ENCODE data around the gene POLR3G.

Gene POLR3G

DNA sequence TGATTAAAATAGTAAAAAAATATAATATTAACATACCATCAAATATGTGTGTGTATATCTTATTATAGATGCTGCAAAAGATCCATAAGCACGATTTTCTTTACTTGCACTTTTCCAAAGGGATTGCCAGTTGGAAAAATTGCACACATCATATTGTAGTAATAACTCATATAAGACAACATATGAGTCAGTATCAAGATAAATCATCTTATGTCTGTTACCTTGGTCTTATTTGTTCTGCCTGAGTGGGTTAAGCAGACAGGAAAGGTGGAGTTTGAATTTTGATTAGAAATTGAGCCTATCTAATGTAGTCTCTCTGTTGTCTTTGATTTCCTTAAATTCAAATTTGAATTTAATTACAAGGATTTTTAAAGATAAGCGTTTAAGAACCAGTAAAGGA lies 30.1 kb downstream of the POLR3G start:
- no peak for DNase-seq

GRCh38 chr5:90506221-90506620 lies 31.6 kb downstream of the POLR3G start:
- DNase-seq = no peak

GRCh38 chr5:90510438-90510837 lies 35.8 kb downstream of the POLR3G start:
- DNase-seq = no peak

DNA sequence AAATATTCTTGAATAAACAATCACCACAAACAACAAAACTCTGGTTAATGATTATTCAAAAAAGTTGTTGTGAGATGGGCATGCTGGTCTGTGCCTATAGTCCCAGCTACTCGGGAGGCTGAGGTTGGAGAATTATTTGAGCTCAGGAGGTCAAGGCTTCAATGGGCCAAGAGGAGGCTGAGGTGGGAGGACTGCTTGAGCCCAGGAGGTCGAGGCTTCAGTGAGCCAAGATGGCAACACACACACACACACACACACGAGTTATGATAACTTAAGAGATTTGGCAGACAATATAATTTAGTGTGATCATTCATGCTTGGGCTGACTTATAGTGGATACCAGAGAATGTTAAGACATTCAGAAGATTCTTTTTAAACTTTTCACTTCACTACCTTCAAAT lies 39.9 kb downstream of the POLR3G start:
- no peak for DNase-seq

- no peak for DNase-seq
These were observed 44.0 kb downstream of the POLR3G start for GRCh38 chr5:90518661-90519060.

DNA sequence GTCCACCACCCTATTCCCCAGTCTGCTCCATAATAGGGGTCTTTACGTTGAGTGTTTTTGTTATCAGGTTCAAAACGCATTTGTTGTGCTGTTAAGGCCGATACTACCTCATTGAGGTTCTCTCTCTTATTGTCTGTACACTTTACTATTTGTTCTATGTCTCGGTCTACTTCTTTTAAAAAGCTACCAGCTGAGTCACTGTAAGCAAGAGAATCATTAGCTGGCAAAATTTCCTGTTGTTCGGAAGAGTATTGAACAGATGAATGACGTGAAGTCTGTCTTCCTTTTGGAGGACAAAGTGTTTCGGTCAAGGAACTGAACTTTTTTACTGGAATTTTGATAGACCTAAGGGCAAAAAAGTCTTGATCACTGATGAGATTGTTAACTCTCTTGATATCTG lies 44.4 kb downstream of the POLR3G start:
- DNase-seq = no peak

- DNase-seq = peak; percentile 19
These were observed 54.0 kb downstream of the POLR3G start for GRCh38 chr5:90528601-90529193.

DNA sequence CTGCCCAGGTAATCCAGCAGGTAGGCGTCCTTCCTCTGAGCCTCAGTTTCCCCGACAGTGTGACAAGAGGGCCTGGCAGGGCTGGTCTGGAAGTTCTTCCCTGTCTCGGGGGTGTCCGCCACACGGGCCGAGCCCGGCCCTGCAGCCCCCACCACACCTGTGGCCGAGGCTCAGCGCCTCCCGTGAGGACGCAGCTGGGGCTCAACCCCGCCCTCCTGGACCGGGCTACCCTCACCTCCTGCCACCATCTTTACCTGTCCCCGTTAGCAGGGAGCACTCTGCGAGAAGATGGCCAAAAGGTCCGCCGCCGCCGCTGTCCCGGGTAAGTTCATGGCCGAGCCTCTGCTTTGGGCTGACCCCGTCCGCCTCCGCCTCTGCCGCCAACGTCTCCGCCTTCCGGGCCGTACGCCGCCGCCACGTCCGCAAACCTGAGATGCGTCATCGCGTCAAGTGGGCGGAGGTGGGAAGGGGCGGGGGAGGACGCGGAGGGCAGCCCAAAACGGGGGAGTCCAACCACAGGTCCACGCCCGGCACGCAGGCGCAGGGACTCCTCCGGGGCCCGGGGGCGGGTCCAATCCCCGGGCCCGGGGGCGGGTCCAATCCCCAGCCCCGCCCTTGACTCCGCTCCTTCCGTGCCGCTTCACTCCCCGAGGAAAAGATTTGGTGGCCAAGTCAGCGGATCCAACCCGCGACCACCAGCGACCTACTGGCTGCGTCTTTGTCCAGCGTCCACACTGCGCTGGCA lies 54.7 kb downstream of the POLR3G start, which contains the start of gene LYSMD3:
Gene LYSMD3, minus strand, starts transcription at position 391 of the 745 bp plus-strand sequence. CDS start 4,295 bp downstream, outside the sequence.
- peak; percentile 99 for DNase-seq

GRCh38 chr5:90529939-90530677 lies 55.4 kb downstream of the POLR3G start:
- DNase-seq = peak; percentile 84

- no peak for DNase-seq
These were observed 56.2 kb downstream of the POLR3G start for GRCh38 chr5:90530736-90531487.

DNA sequence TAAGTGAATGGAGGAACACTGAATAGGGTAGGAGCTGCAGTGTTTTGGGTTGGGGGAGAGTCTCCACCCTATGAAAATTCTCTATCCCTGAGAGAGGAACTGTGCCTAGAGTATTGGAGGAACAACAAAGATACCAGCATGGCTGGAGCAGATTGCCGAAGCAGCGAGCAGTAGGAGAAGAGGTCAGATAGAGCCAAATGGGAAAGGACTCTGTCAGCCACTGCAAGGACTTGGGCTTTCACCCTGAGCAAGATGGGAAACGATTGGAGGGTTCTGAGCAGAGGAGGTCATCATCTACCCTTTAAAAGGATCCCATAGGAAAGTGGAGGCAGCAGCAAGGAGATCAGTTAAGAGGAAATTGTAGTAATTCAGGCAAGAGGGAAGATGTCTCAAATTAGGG lies 59.1 kb downstream of the POLR3G start:
- no peak for DNase-seq

GRCh38 chr5:90534922-90535321 lies 60.3 kb downstream of the POLR3G start:
- DNase-seq = no peak

DNA sequence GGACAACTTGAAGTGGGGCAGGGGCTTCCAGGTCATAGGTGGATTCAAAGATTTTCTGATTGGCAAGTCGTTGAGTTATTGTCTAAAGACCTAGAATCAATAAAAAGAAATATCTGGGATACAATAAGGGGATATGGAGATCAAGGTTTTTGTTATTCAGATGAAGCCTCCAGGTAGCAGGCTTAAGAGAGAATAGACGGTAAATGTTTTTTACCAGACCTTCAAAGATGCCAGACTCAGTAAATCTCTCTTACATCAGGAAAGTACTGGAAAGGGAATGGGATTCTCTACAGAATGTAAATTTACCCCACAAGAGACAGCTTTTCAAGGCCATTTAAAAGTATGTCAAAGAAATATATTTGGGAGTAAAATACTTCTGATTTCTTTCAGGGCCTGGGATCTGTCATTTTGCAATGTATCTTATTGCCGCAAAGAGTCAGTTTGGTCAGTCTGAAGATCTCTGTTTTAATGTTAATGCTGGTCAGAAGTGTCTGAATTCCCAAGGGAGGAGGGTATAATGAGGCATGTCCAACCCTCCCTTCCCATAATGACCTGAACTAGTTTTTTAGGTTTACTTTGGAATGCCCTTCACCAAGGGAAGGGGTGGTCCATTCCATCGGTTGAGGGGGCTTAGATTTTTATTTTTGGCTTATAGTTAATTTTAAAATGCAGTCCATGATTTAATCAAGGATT lies 68.3 kb downstream of the POLR3G start:
- no peak for DNase-seq

DNA sequence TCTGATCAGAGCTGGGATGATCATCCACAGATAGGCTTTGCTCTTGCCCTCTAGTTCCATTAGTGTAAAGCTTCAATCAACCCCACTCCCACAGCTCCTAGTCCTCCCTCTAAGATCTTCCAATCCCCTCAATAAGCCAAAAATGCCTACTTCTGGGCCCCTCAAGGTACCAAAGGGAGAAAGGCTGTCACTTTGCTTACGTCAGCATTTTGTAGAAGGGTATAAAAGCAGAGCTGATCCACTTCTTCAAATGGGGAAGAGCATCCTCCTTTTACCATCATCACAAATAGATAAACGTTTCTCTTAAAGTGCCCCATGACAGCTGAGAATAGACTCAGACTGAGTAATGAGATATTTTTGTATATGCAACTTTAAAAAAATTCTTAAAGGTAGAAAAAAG lies 70.8 kb downstream of the POLR3G start:
- DNase-seq = no peak

GRCh38 chr5:90546216-90546837 lies 71.7 kb downstream of the POLR3G start:
- no peak for DNase-seq

GRCh38 chr5:90547072-90547536 lies 72.4 kb downstream of the POLR3G start:
- no peak for DNase-seq

DNA sequence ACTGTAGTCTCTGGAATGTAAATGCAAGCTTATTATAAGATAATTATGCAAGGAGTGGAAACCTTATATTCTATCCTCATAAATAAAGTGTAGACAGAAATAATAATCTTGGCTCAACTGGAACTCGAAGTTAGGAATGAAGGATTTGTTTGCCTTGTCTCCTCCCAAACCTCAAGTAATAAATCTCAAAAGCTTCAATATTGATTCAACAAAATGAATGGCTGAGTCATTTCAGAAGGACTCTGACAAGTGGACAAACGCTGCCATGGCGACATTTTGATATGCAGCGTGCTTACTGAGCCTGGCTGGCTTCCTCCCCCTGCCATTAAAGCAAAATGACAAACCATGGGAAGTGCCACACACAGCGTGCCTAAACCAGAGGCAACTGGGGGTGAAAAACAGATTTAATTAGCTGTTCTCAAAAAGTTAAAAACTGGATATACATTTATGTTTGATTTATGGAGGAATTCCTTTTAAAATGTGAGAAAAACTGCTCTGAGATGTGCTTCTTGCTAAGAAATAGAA lies 73.5 kb downstream of the POLR3G start:
- DNase-seq = no peak

GRCh38 chr5:90549223-90549622 lies 74.6 kb downstream of the POLR3G start:
- no peak for DNase-seq

- DNase-seq = no peak
These were observed 75.1 kb downstream of the POLR3G start for GRCh38 chr5:90549729-90550275.

GRCh38 chr5:90550963-90551362 lies 76.3 kb downstream of the POLR3G start:
- no peak for DNase-seq

- DNase-seq = no peak
These were observed 76.7 kb downstream of the POLR3G start for GRCh38 chr5:90551376-90551775.

All from right hindlimb (tissue), 1 donor.